NCI-H774 (cell line): ENCODE data around the gene TMEM181.
"Not testable (repeated sequence)": the region's sequence is repeated elsewhere in the genome, so short reads cannot be mapped to it uniquely, and the experiment has no call there.

ENCODE experiments used
- DNase-seq: peaks from one replicate; lab custom pipeline; 2025; lab: John Stamatoyannopoulos, UW

TMEM181 gene

GRCh38 chr6:158660333-158660754, 100.5 kb downstream of the TMEM181 start:
- peak; percentile 80 for DNase-seq

DNA sequence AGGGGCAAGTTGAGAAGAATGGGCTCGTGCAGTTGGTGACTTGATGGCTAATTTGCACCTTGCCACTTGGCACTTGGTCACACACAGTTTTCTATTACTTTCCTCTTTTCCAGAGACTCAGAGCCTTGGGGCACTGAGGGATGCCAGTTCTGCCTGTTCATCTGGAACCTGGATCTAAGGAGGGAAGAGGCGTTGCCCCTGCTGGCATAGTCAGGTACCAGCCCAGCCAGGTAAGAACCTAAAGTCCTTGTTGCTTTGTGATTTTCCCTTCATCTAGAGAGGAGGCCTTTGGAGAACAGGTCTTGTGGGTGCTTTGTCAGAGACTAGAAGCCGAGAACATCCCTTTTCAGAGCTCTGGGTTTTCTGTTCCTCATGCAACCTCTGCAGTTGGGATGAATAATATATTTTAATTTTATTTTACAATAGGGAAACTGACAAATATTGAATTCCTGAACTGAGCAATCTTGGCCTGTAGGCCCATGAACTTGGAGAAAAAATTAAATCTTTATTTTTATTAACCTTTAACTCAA, 101.3 kb downstream of the TMEM181 start:
- no peak for DNase-seq

DNA sequence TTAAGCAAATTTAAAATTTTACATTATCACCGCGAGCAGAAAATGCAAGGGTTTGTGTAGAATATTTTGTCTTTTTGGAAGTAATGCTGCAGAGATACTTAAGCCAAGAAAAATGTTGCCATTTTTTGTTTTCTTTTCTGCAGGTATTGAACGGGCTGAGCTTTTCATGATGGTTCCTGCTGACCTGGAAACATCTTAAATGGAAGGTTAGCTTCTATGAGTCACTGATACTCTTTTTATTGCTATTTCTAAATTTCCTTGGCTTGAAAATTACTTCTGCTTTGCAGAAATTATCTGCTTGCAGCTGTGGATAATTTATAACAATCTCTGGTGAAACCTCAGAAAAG, 102.7 kb downstream of the TMEM181 start:
- DNase-seq = no peak

GRCh38 chr6:158662954-158663624, 103.2 kb downstream of the TMEM181 start:
- DNase-seq = no peak

- peak; percentile 25 for DNase-seq
These were observed 103.8 kb downstream of the TMEM181 start for GRCh38 chr6:158663625-158664165.

- DNase-seq = no peak
These were observed 105.4 kb downstream of the TMEM181 start for GRCh38 chr6:158665332-158665731.

DNA sequence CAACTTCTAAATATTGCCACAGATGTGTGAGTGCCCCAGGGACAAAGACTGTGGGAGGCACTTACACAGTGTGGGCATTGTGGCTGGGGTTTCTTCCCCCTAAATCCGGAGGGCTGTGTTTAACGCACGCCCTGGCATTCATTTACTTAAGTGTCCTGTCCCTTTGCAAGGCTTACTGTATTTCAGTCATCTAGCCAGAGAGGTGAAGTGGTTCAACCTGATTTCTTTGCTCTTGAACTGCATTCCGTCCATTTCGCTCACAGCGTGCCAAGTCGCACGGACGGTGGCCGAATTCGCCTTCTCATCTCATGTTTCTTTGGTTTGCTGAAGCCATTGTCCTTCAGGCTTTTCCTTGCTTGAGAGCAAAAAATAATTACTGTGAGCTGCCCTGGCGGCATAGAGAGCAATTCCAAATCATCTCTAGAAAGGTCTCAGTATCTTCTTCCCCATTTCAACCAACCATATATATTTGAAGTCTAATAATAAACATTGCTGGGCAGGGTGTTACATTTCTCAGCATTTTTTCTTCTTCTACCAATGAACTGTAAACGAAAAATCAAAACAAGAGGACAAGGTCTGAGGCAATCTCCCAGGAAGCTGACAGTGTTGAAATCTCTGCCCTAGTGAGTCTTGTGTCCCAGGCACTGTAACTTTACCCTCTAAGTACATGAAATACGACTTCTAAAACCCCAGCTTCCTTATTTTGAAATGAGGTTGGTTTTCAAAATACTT, 106.9 kb downstream of the TMEM181 start:
- no peak for DNase-seq

DNA sequence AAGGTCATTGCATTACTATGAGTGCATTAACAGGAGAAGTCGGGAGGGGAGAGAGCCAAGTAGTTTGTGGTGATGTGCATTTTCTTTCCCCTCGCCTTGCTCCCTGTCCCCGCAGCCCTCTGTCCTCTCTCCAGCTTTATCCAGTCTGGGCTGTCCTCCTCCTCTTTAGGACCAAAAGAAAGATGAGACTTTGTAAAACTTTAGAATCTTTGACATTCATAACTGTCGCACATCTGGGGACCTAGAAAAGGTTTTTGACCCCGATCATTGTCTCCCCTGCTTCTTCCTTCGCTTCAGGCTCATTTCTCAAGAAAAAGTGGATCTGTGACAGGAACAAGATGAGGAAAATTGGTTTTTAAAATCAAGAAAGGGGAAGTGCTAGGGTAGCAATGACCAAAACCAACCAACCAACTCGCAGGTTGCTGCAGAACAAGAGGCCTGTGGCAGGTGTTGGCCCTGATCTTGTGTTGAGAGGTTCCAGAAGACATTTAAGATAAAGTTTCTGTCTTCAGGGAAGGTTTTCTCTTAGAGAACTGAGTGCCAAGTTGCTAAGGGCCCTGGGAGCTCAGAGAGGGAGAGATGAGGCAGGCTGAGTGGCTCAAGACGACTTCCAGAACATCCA, 107.6 kb downstream of the TMEM181 start:
- no peak for DNase-seq

DNA sequence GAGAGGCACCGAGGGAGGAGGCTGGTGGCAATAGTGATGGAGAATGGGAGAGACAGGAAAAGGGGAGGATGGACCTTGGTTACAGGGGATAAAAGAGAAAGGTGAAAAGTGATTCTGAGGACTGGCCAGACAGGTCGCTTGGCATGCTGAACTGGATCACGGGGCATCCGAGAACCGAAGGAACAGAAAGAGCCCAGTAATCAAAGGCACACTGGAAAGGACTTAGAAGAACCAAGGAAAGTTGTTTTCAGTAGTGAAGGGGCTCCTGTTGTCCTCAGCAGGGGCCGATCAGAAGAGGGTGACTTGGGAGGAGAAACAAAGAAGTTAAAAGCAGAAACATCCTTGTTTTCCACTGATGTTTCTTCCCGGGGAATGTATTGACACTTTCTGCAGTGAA, 108.8 kb downstream of the TMEM181 start:
- no peak for DNase-seq

DNA sequence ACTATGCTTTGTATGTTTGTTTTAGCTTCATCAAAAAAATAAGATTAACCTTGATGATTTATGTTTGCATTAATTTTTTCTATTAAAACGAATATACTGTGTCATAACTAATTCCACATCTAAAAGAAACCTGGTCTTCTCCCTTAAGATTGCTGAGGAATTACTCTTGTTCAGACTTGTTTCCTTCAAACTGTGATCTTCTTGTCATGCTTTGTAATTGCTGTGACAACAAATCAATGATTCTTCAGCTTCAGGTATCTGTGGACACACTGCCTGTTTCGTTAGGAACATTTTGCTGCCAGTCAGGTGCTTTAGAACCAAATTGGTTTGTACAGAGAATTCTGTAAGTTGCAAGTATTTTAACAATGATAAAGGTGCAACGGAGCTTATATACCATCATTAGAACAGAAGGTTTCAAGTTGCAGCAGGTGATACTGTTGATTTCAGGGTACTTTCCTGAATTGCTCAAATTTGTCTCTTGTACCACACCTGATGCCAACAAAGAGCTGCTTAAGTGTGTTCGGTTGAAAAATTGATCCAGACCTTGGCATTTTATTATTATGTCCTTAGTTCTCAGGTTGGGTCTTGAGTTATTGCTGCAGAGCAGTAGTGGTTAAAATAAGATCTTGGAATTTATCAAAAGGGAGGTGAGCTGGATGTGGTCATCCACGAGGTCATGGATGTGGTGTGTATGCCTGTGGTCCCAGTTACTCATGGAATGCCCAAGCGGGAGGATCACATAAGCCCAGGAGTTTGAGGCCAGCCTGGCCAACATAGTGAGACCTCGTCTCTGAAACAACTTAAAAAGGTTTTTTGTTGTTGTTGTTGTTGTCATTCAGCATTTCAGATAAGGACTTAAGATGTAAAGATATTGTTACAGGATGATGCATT, 109.5 kb downstream of the TMEM181 start:
- DNase-seq = no peak

DNA sequence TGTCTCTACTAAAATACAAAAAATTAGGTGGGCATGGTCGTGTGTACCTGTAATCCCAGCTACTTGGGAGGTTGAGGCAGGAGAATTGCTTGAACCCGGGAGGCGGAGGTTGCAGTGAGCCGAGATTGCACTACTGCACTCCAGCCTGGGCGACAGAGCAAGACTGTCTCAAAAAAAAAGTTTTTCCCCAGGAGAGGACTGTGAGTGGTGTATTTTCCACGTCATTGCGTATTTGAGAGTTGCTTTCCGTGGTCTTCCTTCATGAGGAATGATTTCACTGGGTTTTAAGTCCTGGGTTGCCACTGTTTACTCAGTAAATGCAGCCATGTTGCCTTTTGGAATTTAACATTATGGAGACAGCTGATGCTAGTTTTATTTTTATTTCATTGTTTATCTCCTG, 112.2 kb downstream of the TMEM181 start:
- DNase-seq = not testable (repeated sequence)

GRCh38 chr6:158672726-158673125, 112.8 kb downstream of the TMEM181 start:
- DNase-seq = no peak

- no peak for DNase-seq
These were observed 114.6 kb downstream of the TMEM181 start for GRCh38 chr6:158674342-158675131.

DNA sequence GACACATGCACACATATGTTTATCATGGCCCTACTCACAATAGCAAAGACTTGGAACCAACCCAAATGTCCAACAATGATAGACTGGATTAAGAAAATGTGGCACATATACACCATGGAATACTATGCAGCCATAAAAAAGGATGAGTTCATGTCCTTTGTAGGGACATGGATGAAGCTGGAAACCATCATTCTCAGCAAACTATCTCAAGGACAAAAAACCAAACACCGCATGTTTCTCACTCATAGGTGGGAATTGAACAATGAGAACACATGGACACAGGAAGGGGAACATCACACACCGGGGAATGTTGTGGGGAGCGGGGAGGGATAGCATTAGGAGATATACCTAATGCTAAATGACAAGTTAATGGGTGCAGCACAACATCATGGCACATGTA, 117.2 kb downstream of the TMEM181 start:
- DNase-seq = not testable (repeated sequence)

- DNase-seq = no peak
These were observed 118.2 kb downstream of the TMEM181 start for GRCh38 chr6:158677906-158678578.

GRCh38 chr6:158680015-158680414, 120.1 kb downstream of the TMEM181 start:
- no peak for DNase-seq

DNA sequence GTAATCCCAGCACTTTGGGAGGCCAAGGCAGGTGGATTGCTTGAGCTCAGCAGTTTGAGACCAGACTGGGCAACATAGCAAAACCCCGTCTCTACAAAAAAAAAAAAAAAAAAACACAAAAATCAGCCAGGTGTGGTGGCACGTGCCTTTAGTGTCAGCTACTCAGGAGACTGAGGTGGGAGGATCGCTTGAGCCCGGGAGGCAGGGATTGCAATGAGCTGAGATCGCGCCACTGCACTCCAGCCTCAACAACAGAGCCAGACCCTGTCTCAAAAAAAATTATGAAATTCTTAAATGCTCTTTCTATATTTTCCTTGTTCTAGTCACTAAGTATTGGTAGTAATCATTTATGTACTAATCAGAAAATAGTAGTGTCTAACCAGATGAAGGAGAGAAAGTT, 120.6 kb downstream of the TMEM181 start:
- no peak for DNase-seq

DNA sequence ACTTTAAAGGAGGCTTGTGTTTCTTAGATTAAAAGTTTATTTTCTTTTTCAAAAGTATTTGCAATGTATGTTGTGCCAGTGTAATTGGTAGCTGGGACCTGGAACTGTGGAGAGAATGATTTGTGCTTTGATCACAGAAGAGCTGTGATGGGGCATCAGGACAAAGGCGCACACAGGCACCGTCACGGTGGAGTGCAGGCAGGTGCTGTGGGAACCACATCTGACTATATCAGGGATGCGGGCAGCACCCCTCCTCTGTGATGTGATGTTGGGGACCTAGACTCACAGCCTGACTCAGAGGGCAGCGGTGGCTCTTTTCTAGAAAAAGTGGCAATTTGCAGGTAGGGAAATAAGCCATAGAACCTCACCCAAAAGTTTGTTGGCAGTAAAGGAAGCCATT, 124.4 kb downstream of the TMEM181 start:
- no peak for DNase-seq

DNA sequence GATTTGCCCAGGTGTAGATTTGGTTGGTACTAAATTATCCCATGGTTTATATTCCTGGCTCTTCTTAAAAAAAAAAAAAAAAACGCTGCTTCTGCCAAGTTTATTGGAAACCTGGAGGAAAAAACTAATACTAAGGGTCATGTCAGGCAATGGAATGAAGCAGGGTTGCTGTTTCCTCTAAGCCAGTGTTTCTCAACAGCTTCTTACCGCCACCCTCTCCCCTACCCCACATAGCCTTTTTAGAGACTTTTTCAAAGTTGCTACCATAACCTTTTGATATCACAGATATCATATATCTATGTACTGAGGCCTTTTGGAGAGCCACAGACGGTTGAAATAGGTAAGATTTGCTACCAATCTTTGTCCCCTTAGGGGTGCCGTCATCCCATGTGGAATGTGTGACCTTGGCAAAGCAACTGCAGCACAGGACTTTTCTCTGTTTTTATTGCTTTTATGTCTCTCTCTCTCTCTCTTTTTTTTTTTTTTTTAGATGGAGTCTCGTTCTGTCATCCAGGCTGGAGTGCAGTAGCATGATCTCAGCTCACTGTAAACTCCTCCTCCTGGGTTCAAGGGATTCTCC, 124.9 kb downstream of the TMEM181 start:
- DNase-seq = no peak
